Natural killer cell (primary cell): ENCODE measurements around the gene CHST4. TPM values are rescaled to one million over a fixed set of nuclear protein-coding genes. Genes with fewer than 3 reads are reported as not detected.

Experiments used
- ATAC-seq, 3 donors: fragments of 150-1000 bp in 2 of 3; fragments of 200-7000 bp in 1 of 3; cut with Tn5 transposase; 1 replicate in 1 of 3; 2 replicates in 2 of 3; pipeline ENCODE4 v1.10.0; 2021; ENCODE audit warnings: mild to moderate bottlenecking in 2 of 3, moderate library complexity in 2 of 3
- DNase-seq, 2 donors: peaks; one replicate each; pipeline versions ENCODE4 v3.0.0 to v3.0.0-alpha.2; 2013 to 2021; ENCODE audit warnings: mixed read lengths in 1 of 2
- H3K27ac ChIP-seq: one replicate; pipeline ENCODE4 v1.5.1; 2013; ENCODE audit warnings: mild to moderate bottlenecking, low read length
- H3K27me3 ChIP-seq: one replicate; pipeline ENCODE4 v1.6.1; 2013; ENCODE audit warnings: low read length; ENCODE audit not compliant: control insufficient read depth, insufficient read depth
- H3K36me3 ChIP-seq: one replicate; pipeline ENCODE4 v1.6.1; 2013; ENCODE audit warnings: low read length; ENCODE audit not compliant: control insufficient read depth, insufficient read depth
- H3K4me1 ChIP-seq: one replicate; pipeline ENCODE4 v1.6.1; 2013; ENCODE audit warnings: low read length; ENCODE audit not compliant: control insufficient read depth, insufficient read depth
- H3K4me3 ChIP-seq: one replicate; pipeline ENCODE4 v1.5.1; 2013; ENCODE audit warnings: low read length
- H3K9me3 ChIP-seq: one replicate; pipeline ENCODE4 v1.6.1; 2013; ENCODE audit warnings: low read length; ENCODE audit not compliant: control insufficient read depth, insufficient read depth
- H3K27ac Mint-ChIP-seq, 2 donors: one replicate each; pipeline ENCODE4 v1.8.0; 2022; ENCODE audit warnings: mild to moderate bottlenecking in 2 of 2, mixed read lengths in 2 of 2, moderate library complexity in 1 of 2
- H3K27me3 Mint-ChIP-seq, 2 donors: one replicate each; pipeline ENCODE4 v1.8.0; 2022; ENCODE audit warnings: low read depth in 2 of 2, mixed read lengths in 2 of 2
- H3K36me3 Mint-ChIP-seq: one replicate; pipeline ENCODE4 v1.8.0; 2022; ENCODE audit warnings: mixed read lengths
- H3K4me1 Mint-ChIP-seq, 2 donors: one replicate each; pipeline ENCODE4 v1.8.0; 2022; ENCODE audit warnings: mixed read lengths in 2 of 2
- H3K4me3 Mint-ChIP-seq: one replicate; pipeline ENCODE4 v1.8.0; 2022; ENCODE audit warnings: mild to moderate bottlenecking, moderate library complexity, mixed read lengths
- H3K9me3 Mint-ChIP-seq, 2 donors: one replicate each; pipeline ENCODE4 v1.8.0; 2022; ENCODE audit warnings: mixed read lengths in 2 of 2
- WGBS: methylation state at CpG from one replicate; pipeline ENCODE4 v1.1.7; 2013; ENCODE audit warnings: missing lambda C conversion rate; ENCODE audit not compliant: insufficient coverage; 5-methylcytosine and 5-hydroxymethylcytosine counted together
- intact Hi-C: fragments of 100-400 bp; cut with micrococcal nuclease; formaldehyde crosslinking; loops from one replicate; pipeline ENCODE4 v1.14.2; 2022
- total RNA-seq, 4 donors: library from RNA; stranded (reverse); fragments of 120-200 nt in 1 of 4; gene quantifications; one replicate each; pipeline versions ENCODE4 v1.2.3 to v1.2.4, GENCODE V29; 2013 to 2022
- TF ChIP-seq, protein P1 (sequence below): fragments of 200-600 bp; IDR thresholded peaks from one replicate; pipeline ENCODE4 v1.8.0; 2022; ENCODE audit warnings: antibody characterized with exemption

Gene CHST4
- total RNA-seq, 3 donors from 2014 or later (not counting 1 experiment from before 2014, with no cell fraction given): not detected

DNA sequence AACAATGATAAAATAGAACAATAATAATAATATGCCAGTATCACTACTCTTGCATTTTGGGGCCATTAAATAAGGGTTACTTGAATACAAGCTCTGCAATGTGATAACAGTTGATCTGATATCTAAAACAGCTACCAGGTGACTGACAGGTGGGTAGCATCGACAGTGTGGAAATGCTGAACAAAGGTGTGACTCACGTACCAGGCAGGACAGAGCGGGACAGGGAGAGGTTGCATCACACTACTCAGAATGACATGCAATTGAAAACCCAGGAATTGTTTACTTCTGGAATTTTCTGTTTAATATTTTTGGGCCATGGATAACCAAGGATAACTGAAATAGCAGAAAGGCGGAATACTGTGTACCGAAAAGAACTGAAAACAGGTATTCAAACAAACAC, 21.3 kb upstream of the CHST4 start:
- no peak overlapping the region for H3K4me3 ChIP-seq
- TF ChIP-seq, protein P1, sequence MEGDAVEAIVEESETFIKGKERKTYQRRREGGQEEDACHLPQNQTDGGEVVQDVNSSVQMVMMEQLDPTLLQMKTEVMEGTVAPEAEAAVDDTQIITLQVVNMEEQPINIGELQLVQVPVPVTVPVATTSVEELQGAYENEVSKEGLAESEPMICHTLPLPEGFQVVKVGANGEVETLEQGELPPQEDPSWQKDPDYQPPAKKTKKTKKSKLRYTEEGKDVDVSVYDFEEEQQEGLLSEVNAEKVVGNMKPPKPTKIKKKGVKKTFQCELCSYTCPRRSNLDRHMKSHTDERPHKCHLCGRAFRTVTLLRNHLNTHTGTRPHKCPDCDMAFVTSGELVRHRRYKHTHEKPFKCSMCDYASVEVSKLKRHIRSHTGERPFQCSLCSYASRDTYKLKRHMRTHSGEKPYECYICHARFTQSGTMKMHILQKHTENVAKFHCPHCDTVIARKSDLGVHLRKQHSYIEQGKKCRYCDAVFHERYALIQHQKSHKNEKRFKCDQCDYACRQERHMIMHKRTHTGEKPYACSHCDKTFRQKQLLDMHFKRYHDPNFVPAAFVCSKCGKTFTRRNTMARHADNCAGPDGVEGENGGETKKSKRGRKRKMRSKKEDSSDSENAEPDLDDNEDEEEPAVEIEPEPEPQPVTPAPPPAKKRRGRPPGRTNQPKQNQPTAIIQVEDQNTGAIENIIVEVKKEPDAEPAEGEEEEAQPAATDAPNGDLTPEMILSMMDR: no peak
- 98% methylated on average over 5 of the region's 5 CpGs for WGBS
- Mint-ChIP-seq H3K9me3 (no peaks in the 10 kb centered on the region), H3K27ac (no peak overlapping the region), H3K27me3 (peaks cover 0 to 13% of the 10 kb centered on the region in 2 donors), H3K36me3 (no peaks in the 10 kb centered on the region), H3K4me3 (no peak overlapping the region), H3K4me1 (no peaks in the 10 kb centered on the region)
- H3K27ac ChIP-seq: no peak overlapping the region
- no peaks in the 10 kb centered on the region for H3K36me3 ChIP-seq
- ATAC-seq (no peak), DNase-seq (no peak)
- intact Hi-C loops: no loop called here
- no peaks in the 10 kb centered on the region for H3K4me1 ChIP-seq
- H3K9me3 ChIP-seq: no peaks in the 10 kb centered on the region
- no peaks in the 10 kb centered on the region for H3K27me3 ChIP-seq

DNA sequence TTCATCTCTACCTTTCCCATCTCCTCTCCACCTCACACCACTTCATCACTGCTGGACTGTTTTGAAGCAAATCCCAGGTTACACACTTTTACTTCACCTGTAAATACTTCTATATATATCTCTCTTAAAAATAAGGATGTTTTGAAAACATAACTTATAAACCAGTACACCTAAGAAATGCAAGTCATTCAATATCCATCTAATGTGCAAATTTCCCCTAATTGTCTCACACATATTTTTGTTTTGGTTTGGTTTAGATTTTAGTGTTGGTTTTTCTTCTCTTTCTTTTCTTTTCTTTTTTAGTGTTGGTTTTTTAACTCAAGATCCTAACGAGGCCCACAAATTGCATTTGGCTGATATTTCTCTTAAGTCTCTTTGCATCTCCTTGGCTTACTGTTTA, 19.2 kb upstream of the CHST4 start:
- ATAC-seq: no peak
- Mint-ChIP-seq H3K36me3 (no peaks in the 10 kb centered on the region), H3K4me1 (no peaks in the 10 kb centered on the region), H3K27ac (no peak overlapping the region), H3K9me3 (no peaks in the 10 kb centered on the region), H3K27me3 (peaks cover 0 to 14% of the 10 kb centered on the region in 2 donors), H3K4me3 (no peak overlapping the region)
- TF ChIP-seq, protein P1: no peak
- Histone ChIP-seq H3K27me3 (no peaks in the 10 kb centered on the region), H3K27ac (no peak overlapping the region), H3K36me3 (no peaks in the 10 kb centered on the region), H3K4me1 (no peaks in the 10 kb centered on the region), H3K4me3 (no peak overlapping the region), H3K9me3 (no peaks in the 10 kb centered on the region)
- DNase-seq: no peak
- intact Hi-C loops: no loop called here
- 50% methylated on average over 1 of the region's 1 CpG for WGBS

DNA sequence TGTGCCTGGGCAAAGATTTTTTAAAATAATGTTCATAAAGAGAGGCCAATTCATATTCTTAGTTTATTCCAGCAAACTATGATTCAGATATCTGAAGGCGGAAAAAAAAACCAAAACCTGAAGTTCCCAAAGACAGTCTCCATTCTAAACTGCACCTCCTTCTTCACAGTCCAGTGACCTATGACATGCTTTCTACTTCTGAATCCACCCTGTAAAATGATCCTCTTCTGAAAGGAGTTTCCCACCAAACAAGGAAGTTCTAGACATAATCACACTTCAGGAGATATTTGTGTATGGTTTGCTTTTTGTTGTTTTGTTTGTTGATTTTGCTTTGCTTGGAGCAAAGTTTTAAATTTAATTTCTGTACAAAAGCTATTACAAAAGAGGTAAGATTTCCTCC, 12.9 kb upstream of the CHST4 start:
- Histone ChIP-seq H3K9me3 (no peaks in the 10 kb centered on the region), H3K4me3 (no peak overlapping the region), H3K4me1 (no peaks in the 10 kb centered on the region), H3K36me3 (no peaks in the 10 kb centered on the region), H3K27ac (no peak overlapping the region), H3K27me3 (no peaks in the 10 kb centered on the region)
- H3K27me3 Mint-ChIP-seq: peaks cover 0 to 11% of the 10 kb centered on the region in 2 donors
- TF ChIP-seq, protein P1: no peak
- intact Hi-C loops: no loop called here
- 86% methylated on average over 1 of the region's 1 CpG for WGBS
- H3K27ac Mint-ChIP-seq: no peak overlapping the region
- no peaks in the 10 kb centered on the region for H3K36me3 Mint-ChIP-seq
- ATAC-seq: no peak
- H3K4me3 Mint-ChIP-seq: no peak overlapping the region
- DNase-seq: no peak
- no peaks in the 10 kb centered on the region for H3K9me3 Mint-ChIP-seq
- H3K4me1 Mint-ChIP-seq: no peaks in the 10 kb centered on the region

DNA sequence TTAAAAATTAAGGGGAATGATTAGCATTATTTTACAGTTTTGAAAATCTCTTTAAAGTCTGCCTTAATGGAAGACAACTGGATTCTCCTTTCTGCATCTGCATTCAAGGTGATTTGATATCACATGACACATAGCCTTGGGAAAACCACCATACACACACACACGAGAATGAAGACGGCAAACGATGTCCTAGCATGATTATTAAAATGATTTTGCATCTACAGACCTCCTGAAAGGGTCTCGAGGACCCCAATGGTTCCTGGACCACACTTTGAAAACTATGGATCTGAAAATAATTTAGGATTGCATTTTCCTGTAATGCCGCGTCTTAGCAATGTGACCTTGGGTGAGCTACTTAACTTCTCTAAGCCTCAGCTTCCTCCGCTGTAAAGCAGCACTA, 11.8 kb upstream of the CHST4 start:
- Histone ChIP-seq H3K36me3 (no peaks in the 10 kb centered on the region), H3K27ac (no peak overlapping the region), H3K9me3 (no peaks in the 10 kb centered on the region), H3K4me3 (no peak overlapping the region), H3K4me1 (no peaks in the 10 kb centered on the region), H3K27me3 (no peaks in the 10 kb centered on the region)
- intact Hi-C loops: no loop called here
- WGBS: 89% methylated on average over 6 of the region's 7 CpGs
- Mint-ChIP-seq H3K36me3 (no peaks in the 10 kb centered on the region), H3K9me3 (no peaks in the 10 kb centered on the region), H3K4me1 (no peaks in the 10 kb centered on the region), H3K27me3 (peaks cover 0 to 10% of the 10 kb centered on the region in 2 donors), H3K27ac (no peak overlapping the region), H3K4me3 (no peak overlapping the region)
- TF ChIP-seq, protein P1: no peak
- DNase-seq (no peak), ATAC-seq (no peak)
